ENCODE results near the gene IL12RB2.

GRCh38 chr1:67336157-67336556, 28.5 kb downstream of the IL12RB2 start:
- TF ChIP-seq CTCF (conservative IDR thresholded peaks at IDR 0.05; ENCODE audit: low read depth, low read length) (no peak), EZH2 (IDR thresholded peaks at IDR 0.05; ENCODE audit: low read length, unreplicated experiment) (no peak)
